H1 (cell line): Measurements from ENCODE around the gene CHCHD6.

Experiments
- BACH1 ChIP-seq: IDR thresholded peaks from 2 replicates; pipeline ENCODE4 v1.6.1; 2012; ENCODE audit warnings: low read length, improper control_type of control experiment
- CHD1 ChIP-seq: IDR thresholded peaks from 2 replicates; pipeline ENCODE4 v1.6.1; 2012; ENCODE audit warnings: low read depth, low read length, improper control_type of control experiment
- PHF8 ChIP-seq: fragments of 200-600 bp; sonication (generic); conservative IDR thresholded peaks from 2 replicates; pipeline ENCODE4 v1.7.1; 2012; ENCODE audit warnings: low read depth, mild to moderate bottlenecking, inconsistent platforms, low read length, moderate library complexity
- POLR2A ChIP-seq, 2 experiments: IDR thresholded peaks; 1 replicate in 1 of 2; 2 replicates in 1 of 2; pipeline ENCODE4 v1.6.1; 2011; ENCODE audit warnings: low read depth in 2 of 2, low read length in 2 of 2, mild to moderate bottlenecking in 2 of 2; ENCODE audit errors: control extremely low read depth in 1 of 2
- POLR2AphosphoS5 ChIP-seq: IDR thresholded peaks from 2 replicates; pipeline ENCODE4 v1.6.1; 2011; ENCODE audit warnings: low read depth, low read length
- TF ChIP-seq, protein P1 (sequence below), 3 experiments: IDR thresholded peaks; 1 replicate in 2 of 3; 2 replicates in 1 of 3; pipeline versions ENCODE4 v1.5.1 to v1.6.1; 2011; ENCODE audit warnings: low read length in 3 of 3, mild to moderate bottlenecking in 3 of 3, inconsistent platforms in 2 of 3, low read depth in 1 of 3, moderate library complexity in 1 of 3; ENCODE audit not compliant: insufficient read depth in 1 of 3; ENCODE audit errors: control extremely low read depth in 1 of 3
- TF ChIP-seq, protein P2 (sequence below): IDR thresholded peaks from 2 replicates; pipeline ENCODE4 v1.6.1; 2012; ENCODE audit warnings: inconsistent platforms

DNA sequence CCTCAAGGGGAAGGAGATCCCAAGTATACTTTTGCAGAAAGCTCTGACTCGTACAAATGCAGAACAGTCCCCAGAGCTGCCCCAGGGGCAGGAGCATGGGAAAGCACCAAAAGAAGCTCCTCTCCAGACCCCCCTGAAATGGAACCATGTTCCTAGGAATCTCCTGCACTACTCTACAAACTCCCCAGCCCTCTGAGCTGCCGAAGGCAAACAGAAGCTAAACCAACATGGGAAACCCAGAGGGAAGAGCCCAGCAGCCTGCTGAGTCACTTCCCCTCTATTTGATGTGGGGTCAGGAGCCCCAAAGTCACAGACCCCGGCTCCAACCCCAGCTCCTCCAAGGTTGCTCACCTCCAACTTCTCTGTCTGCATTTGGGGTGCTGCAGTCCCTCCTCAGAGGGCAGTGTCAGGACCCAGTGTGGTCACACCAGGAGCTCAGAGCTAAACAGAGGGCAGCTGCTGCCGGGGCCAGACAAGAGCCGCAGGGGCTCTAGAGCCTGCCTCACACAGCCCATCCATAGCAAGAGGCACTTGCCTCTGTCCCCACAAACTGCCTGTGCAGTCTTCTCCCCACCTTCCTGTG lies 275.1 kb downstream of the CHCHD6 start:
- TF ChIP-seq CHD1 (no peak), POLR2A (IDR thresholded peaks at IDR 0.05; ENCODE audit: control extremely low read depth in 1 of 2, low read depth in 2 of 2, low read length in 2 of 2) (no peak), POLR2AphosphoS5 (no peak), PHF8 (no peak), BACH1 (no peak)
- TF ChIP-seq, protein P1, sequence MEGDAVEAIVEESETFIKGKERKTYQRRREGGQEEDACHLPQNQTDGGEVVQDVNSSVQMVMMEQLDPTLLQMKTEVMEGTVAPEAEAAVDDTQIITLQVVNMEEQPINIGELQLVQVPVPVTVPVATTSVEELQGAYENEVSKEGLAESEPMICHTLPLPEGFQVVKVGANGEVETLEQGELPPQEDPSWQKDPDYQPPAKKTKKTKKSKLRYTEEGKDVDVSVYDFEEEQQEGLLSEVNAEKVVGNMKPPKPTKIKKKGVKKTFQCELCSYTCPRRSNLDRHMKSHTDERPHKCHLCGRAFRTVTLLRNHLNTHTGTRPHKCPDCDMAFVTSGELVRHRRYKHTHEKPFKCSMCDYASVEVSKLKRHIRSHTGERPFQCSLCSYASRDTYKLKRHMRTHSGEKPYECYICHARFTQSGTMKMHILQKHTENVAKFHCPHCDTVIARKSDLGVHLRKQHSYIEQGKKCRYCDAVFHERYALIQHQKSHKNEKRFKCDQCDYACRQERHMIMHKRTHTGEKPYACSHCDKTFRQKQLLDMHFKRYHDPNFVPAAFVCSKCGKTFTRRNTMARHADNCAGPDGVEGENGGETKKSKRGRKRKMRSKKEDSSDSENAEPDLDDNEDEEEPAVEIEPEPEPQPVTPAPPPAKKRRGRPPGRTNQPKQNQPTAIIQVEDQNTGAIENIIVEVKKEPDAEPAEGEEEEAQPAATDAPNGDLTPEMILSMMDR (IDR thresholded peaks at IDR 0.05; ENCODE audit: control extremely low read depth in 1 of 3, insufficient read depth in 1 of 3, low read depth in 1 of 3, low read length in 3 of 3), result no peak
- TF ChIP-seq, protein P2, sequence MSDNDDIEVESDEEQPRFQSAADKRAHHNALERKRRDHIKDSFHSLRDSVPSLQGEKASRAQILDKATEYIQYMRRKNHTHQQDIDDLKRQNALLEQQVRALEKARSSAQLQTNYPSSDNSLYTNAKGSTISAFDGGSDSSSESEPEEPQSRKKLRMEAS, result no peak
